DOHH2 (cell line): Measurements from ENCODE around the gene MMP15.

Experiments
- H3F3A ChIP-seq: fragments of 200-600 bp; sonication (generic), shearing (Covaris generic); 2 replicates; pipeline ENCODE4 v1.6.0; 2016; ENCODE audit warnings: antibody characterized with exemption, mild to moderate bottlenecking; ENCODE audit not compliant: control insufficient read depth, insufficient read depth
- H3K27ac ChIP-seq: fragments of 200-600 bp; sonication (generic); 2 replicates; pipeline ENCODE4 v1.5.1; 2014; ENCODE audit warnings: low read depth, mild to moderate bottlenecking, low read length, moderate library complexity
- H3K27me3 ChIP-seq: fragments of 200-600 bp; sonication (generic); 2 replicates; pipeline ENCODE4 v1.6.1; 2014; ENCODE audit warnings: mild to moderate bottlenecking, low read length, mixed read lengths; ENCODE audit not compliant: control insufficient read depth
- H3K36me3 ChIP-seq: fragments of 200-600 bp; sonication (generic); 2 replicates; pipeline ENCODE4 v1.6.1; 2014; ENCODE audit warnings: mild to moderate bottlenecking, low read length, moderate library complexity, mixed read lengths; ENCODE audit not compliant: control insufficient read depth
- H3K4me1 ChIP-seq: fragments of 200-600 bp; sonication (generic); 2 replicates; pipeline ENCODE4 v1.6.1; 2014; ENCODE audit warnings: mild to moderate bottlenecking, low read length, mixed read lengths; ENCODE audit not compliant: control insufficient read depth
- H3K4me2 ChIP-seq: fragments of 200-600 bp; sonication (generic); 2 replicates; pipeline ENCODE4 v1.6.0; 2014; ENCODE audit warnings: mild to moderate bottlenecking, low read length, moderate library complexity
- H3K4me3 ChIP-seq: fragments of 200-600 bp; sonication (generic); 2 replicates; pipeline ENCODE4 v1.5.1; 2014; ENCODE audit warnings: mild to moderate bottlenecking, low read length, mixed read lengths
- H3K79me2 ChIP-seq: fragments of 200-600 bp; sonication (generic); 2 replicates; pipeline ENCODE4 v1.6.1; 2014; ENCODE audit warnings: mild to moderate bottlenecking, low read length, mixed read lengths; ENCODE audit not compliant: control insufficient read depth
- H3K9me2 ChIP-seq: fragments of 200-600 bp; sonication (generic); replicated peaks from 2 replicates; pipeline ENCODE4 v1.6.1; 2014; ENCODE audit warnings: mild to moderate bottlenecking, low read length, mixed read lengths; ENCODE audit not compliant: control insufficient read depth
- H3K9me3 ChIP-seq: fragments of 200-600 bp; sonication (generic); 2 replicates; pipeline ENCODE4 v1.6.1; 2014; ENCODE audit warnings: antibody characterized with exemption, low read length, mixed read lengths; ENCODE audit not compliant: control insufficient read depth, insufficient read depth
- H4K20me1 ChIP-seq: fragments of 200-600 bp; sonication (generic); 2 replicates; pipeline ENCODE4 v1.6.0; 2014; ENCODE audit warnings: low read depth, mild to moderate bottlenecking, antibody characterized with exemption, low read length, moderate library complexity; ENCODE audit not compliant: control insufficient read depth, insufficient read depth
- CTCF ChIP-seq: fragments of 200-600 bp; sonication (generic); IDR thresholded peaks from one replicate; pipeline ENCODE4 v1.5.1; 2014; ENCODE audit warnings: antibody characterized with exemption, mild to moderate bottlenecking, low read depth, low read length; ENCODE audit not compliant: poor library complexity, severe bottlenecking
- EZH2phosphoT487 ChIP-seq: fragments of 200-600 bp; sonication (generic); IDR thresholded peaks from 2 replicates; pipeline ENCODE4 v1.6.1; 2017; ENCODE audit warnings: borderline replicate concordance, mild to moderate bottlenecking, antibody characterized with exemption, low read length, moderate library complexity, mixed read lengths

The MMP15 gene

DNA sequence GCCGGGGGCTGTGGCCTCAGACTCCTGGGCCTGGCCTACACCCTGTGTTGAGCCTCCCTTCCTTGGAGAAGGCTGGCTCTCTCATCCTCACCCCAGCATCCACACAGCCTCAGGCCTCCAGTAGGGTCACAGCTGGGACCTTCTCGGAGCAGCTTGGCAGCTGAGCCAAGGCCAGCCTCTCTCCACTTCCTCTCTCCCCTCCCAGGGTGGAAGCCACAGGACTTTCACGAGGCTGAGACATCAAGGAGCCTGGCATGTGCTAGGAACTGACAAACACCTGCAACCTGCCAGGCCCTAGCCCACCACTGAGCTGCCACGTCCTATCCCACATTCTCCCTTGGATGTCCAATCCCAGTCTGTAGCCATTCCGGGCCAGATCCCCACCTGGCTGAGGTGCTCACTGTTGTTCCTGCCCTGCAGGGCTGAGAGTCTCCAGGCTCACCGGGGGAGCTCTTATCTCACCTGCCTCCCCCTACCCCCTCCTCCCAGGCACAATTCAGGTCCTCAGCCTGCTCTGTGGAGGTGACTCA lies 3.1 kb downstream of the MMP15 start:
- no peak overlapping the region for H3K4me2 ChIP-seq
- 0 out of 2 replicates have a peak, but pooled peaks cover 3% of the 10 kb centered on the region for H3F3A ChIP-seq
- H3K4me1 ChIP-seq = peaks cover 40% of the 10 kb centered on the region
- no peak for TF ChIP-seq EZH2phosphoT487
- no peak for TF ChIP-seq CTCF
- peaks cover 16% of the 10 kb centered on the region for H3K27me3 ChIP-seq
- no peaks in the 10 kb centered on the region for H3K36me3 ChIP-seq
- H3K4me3 ChIP-seq = no peak overlapping the region
- no peaks in the 10 kb centered on the region for H3K9me2 ChIP-seq
- H4K20me1 ChIP-seq = no peaks in the 10 kb centered on the region
- no peak overlapping the region for H3K27ac ChIP-seq
- H3K9me3 ChIP-seq = no peaks in the 10 kb centered on the region
- H3K79me2 ChIP-seq = peaks cover 3% of the 10 kb centered on the region; the same call in 1 of the 2 replicates

DNA sequence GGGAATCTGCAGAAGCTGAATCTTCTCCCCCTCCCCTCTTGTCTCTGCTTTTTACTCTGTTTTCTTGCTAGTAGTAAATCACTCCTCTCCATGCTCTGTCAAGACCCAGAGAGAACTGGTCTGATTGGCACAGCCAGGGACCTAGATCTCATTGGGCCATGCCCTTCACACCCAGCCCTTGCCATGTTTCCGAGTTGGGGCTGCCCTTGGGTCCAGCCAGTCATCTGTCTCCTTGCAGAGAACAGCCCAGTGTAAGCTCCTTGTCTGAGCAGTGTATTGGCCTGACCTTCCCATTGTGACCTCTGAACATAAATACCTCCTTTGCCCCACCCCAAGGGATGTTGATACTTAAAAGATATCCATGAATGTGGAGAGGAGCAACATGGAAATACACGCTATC lies 3.9 kb downstream of the MMP15 start:
- TF ChIP-seq EZH2phosphoT487 (no peak), CTCF (no peak)
- no peaks in the 10 kb centered on the region for H3K36me3 ChIP-seq
- no peak overlapping the region for H3K27ac ChIP-seq
- H3F3A ChIP-seq = peaks cover 7% of the 10 kb centered on the region
- H3K4me1 ChIP-seq = peaks cover 46% of the 10 kb centered on the region
- no peaks in the 10 kb centered on the region for H3K9me2 ChIP-seq
- H3K27me3 ChIP-seq = peaks cover 16% of the 10 kb centered on the region
- no peak overlapping the region for H3K4me2 ChIP-seq
- no peaks in the 10 kb centered on the region for H4K20me1 ChIP-seq
- H3K79me2 ChIP-seq = peaks cover 3% of the 10 kb centered on the region; the same call in 1 of the 2 replicates
- no peak overlapping the region for H3K4me3 ChIP-seq
- H3K9me3 ChIP-seq = no peaks in the 10 kb centered on the region

DNA sequence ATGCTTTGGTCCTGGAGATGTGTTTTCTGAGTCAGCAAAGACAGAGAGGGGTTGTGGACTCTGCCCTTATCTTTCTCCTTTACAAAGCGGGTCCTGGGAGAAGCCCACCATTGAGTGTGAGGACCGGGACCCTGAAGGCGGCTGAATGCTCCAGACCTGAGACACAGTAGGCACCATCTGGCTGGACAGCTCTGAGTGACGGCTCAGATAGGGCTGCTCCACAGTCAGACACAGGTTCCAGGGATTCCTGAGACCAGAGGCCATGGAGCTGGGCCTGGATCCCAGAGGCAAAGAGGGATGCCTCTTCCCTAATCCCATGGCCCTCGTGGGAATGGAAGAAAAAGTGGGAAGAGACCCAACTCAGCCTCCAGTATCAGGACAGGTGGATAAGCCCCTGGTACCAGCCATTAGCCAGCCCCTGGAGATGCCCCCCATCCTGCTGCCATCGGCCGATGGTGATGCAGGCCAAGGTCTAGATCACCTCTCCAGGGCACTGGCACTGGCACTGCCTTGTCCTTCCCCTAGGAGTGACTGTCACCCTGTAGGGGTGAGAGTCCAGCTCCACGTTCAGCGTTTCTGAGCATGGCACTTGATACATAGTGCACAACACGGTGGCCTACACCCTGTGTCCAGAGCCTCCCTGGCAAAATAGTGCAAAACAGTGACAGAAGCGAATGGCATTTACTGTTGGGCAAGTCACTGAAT lies 4.7 kb downstream of the MMP15 start:
- no peaks in the 10 kb centered on the region for H4K20me1 ChIP-seq
- peaks cover 16% of the 10 kb centered on the region for H3K27me3 ChIP-seq
- no peaks in the 10 kb centered on the region for H3K36me3 ChIP-seq
- TF ChIP-seq EZH2phosphoT487 (no peak), CTCF (no peak)
- no peaks in the 10 kb centered on the region for H3K9me2 ChIP-seq
- peaks cover 47% of the 10 kb centered on the region for H3K4me1 ChIP-seq
- H3K27ac ChIP-seq = no peak overlapping the region
- peaks cover 3% of the 10 kb centered on the region; the same call in 1 of the 2 replicates for H3K79me2 ChIP-seq
- H3K9me3 ChIP-seq = no peaks in the 10 kb centered on the region
- H3K4me3 ChIP-seq = no peak overlapping the region
- peaks cover 9% of the 10 kb centered on the region for H3F3A ChIP-seq
- no peak overlapping the region for H3K4me2 ChIP-seq
